Subcutaneous abdominal adipose tissue (tissue), 5 donors: ENCODE results near the gene ZIC2.

Experiments
- H3K27ac ChIP-seq: one replicate; pipeline ENCODE4 v1.7.0; 2013; ENCODE audit warnings: low read depth, mild to moderate bottlenecking, inconsistent platforms, low read length, moderate library complexity
- H3K27me3 ChIP-seq, 5 donors: one replicate each; pipeline ENCODE4 v1.7.0; 2013; ENCODE audit warnings: low read length in 5 of 5, inconsistent platforms in 1 of 5; ENCODE audit not compliant: control insufficient read depth in 5 of 5, insufficient read depth in 4 of 5
- H3K36me3 ChIP-seq, 5 donors: one replicate each; pipeline ENCODE4 v1.7.0; 2013; ENCODE audit warnings: low read length in 5 of 5; ENCODE audit not compliant: control insufficient read depth in 5 of 5, insufficient read depth in 5 of 5
- H3K4me1 ChIP-seq, 5 donors: one replicate each; pipeline ENCODE4 v1.7.0; 2013; ENCODE audit warnings: low read length in 5 of 5, mild to moderate bottlenecking in 3 of 5, moderate library complexity in 1 of 5; ENCODE audit not compliant: control insufficient read depth in 5 of 5, insufficient read depth in 5 of 5
- H3K4me3 ChIP-seq, 5 donors: one replicate each; pipeline ENCODE4 v1.7.0; 2013; ENCODE audit warnings: low read length in 5 of 5, low read depth in 1 of 5
- H3K9ac ChIP-seq, 5 donors: one replicate each; pipeline ENCODE4 v1.7.0; 2013; ENCODE audit warnings: low read length in 5 of 5, mild to moderate bottlenecking in 4 of 5, moderate library complexity in 3 of 5
- H3K9me3 ChIP-seq, 5 donors: one replicate each; pipeline ENCODE4 v1.7.0; 2013; ENCODE audit warnings: low read length in 5 of 5; ENCODE audit not compliant: control insufficient read depth in 5 of 5
- donor health status: healthy.
- donor health status: healthy.
- donor health status: healthy.
- donor health status: healthy.
- donor health status: healthy.

The ZIC2 gene

GRCh38 chr13:99979453-99980200, 2.0 kb upstream of the ZIC2 start:
- H3K27ac ChIP-seq: no peak overlapping the region
- peaks cover 71 to 83% (median 78%) of the 10 kb centered on the region in 5 donors for H3K27me3 ChIP-seq
- H3K9me3 ChIP-seq: peaks cover 0 to 3% (median 0%) of the 10 kb centered on the region in 5 donors
- H3K9ac ChIP-seq: no peak overlapping the region
- H3K4me3 ChIP-seq: peak overlapping the region in 3 of 5 donors; percentile 31 to 64 (median 59)
- no peaks in the 10 kb centered on the region for H3K36me3 ChIP-seq
- peaks cover 0 to 34% (median 22%) of the 10 kb centered on the region in 5 donors for H3K4me1 ChIP-seq

- Histone ChIP-seq H3K36me3 (no peaks in the 10 kb centered on the region), H3K4me3 (peak overlapping the region in 4 of 5 donors; percentile 6 to 64 (median 52)), H3K9ac (no peak overlapping the region), H3K9me3 (peaks cover 0 to 3% (median 0%) of the 10 kb centered on the region in 5 donors), H3K4me1 (peaks cover 0 to 39% (median 22%) of the 10 kb centered on the region in 5 donors), H3K27ac (no peak overlapping the region), H3K27me3 (peaks cover 70 to 82% (median 77%) of the 10 kb centered on the region in 5 donors)
Measured at GRCh38 chr13:99980201-99980823, 1.3 kb upstream of the ZIC2 start.

GRCh38 chr13:99980824-99981734, 505 bp upstream of the ZIC2 start:
- Histone ChIP-seq H3K4me3 (peak overlapping the region in 4 of 5 donors; percentile 22 to 64 (median 54)), H3K27ac (no peak overlapping the region), H3K9me3 (peaks cover 0 to 1% (median 0%) of the 10 kb centered on the region in 5 donors), H3K36me3 (no peaks in the 10 kb centered on the region), H3K27me3 (peaks cover 62 to 77% (median 73%) of the 10 kb centered on the region in 5 donors), H3K9ac (no peak overlapping the region), H3K4me1 (peaks cover 0 to 39% (median 22%) of the 10 kb centered on the region in 5 donors)

- Histone ChIP-seq H3K36me3 (no peaks in the 10 kb centered on the region), H3K9ac (no peak overlapping the region), H3K27me3 (peaks cover 61 to 78% (median 74%) of the 10 kb centered on the region in 5 donors), H3K27ac (no peak overlapping the region), H3K9me3 (no peaks in the 10 kb centered on the region), H3K4me3 (peak overlapping the region in 3 of 5 donors; percentile 22 to 59 (median 37)), H3K4me1 (peaks cover 0 to 39% (median 22%) of the 10 kb centered on the region in 5 donors)
Measured at GRCh38 chr13:99982036-99982730, 599 bp downstream of the ZIC2 start.

- no peak overlapping the region for H3K9ac ChIP-seq
Measured at GRCh38 chr13:99982731-99983498, 1.3 kb downstream of the ZIC2 start.

GRCh38 chr13:99983499-99984401, 2.2 kb downstream of the ZIC2 start:
- Histone ChIP-seq H3K36me3 (no peaks in the 10 kb centered on the region), H3K27me3 (peaks cover 60 to 77% (median 73%) of the 10 kb centered on the region in 5 donors), H3K9me3 (no peaks in the 10 kb centered on the region), H3K4me1 (peaks cover 0 to 35% (median 22%) of the 10 kb centered on the region in 5 donors), H3K9ac (no peak overlapping the region), H3K4me3 (no peak overlapping the region), H3K27ac (no peak overlapping the region)

More at GRCh38 chr13:99982731-99983498, 1.3 kb downstream of the ZIC2 start:
- Histone ChIP-seq H3K9me3 (no peaks in the 10 kb centered on the region), H3K36me3 (no peaks in the 10 kb centered on the region), H3K4me3 (peak overlapping the region in 1 of 5 donors; percentile 59), H3K27me3 (peaks cover 61 to 78% (median 75%) of the 10 kb centered on the region in 5 donors), H3K27ac (no peak overlapping the region), H3K4me1 (peaks cover 0 to 39% (median 22%) of the 10 kb centered on the region in 5 donors)

- Histone ChIP-seq H3K27ac (no peak overlapping the region), H3K9me3 (no peaks in the 10 kb centered on the region)
Measured at GRCh38 chr13:99984461-99985240, 3.1 kb downstream of the ZIC2 start.

More at GRCh38 chr13:99984461-99985240, 3.1 kb downstream of the ZIC2 start:
- Histone ChIP-seq H3K9ac (no peak overlapping the region), H3K36me3 (no peaks in the 10 kb centered on the region), H3K27me3 (peaks cover 59 to 77% (median 74%) of the 10 kb centered on the region in 5 donors), H3K4me1 (peaks cover 0 to 38% (median 23%) of the 10 kb centered on the region in 5 donors), H3K4me3 (no peak overlapping the region)
